GM19438 (cell line): Measurements from ENCODE around the gene FBXW7.
A peak's percentile ranks its signal among the peaks of the same experiment; 100 is the strongest.

Source experiments
- ATAC-seq: cut with Tn5 transposase; IDR thresholded peaks from one replicate; pipeline ENCODE4 v1.9.1; 2021; ENCODE audit warnings: low read depth; ENCODE audit not compliant: unreplicated experiment

FBXW7 gene

DNA sequence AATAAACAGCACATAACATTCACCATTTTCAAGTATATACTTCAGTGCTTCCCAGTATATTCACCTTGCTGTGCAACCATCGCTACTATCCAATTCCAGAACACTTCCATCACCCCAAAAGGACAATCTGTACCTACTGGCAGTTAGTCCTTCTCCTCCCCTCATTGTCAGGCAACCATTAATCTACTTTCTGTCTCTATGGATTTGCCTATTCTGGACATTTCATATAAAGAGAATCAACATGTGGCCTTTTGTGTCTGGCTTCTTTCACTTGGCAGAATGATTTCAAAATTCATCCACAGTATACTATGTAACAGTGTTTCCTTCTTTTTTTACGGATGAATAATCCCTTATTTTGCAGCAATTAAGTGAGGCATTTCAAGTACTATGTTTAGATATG, 189.4 kb downstream of the FBXW7 start:
- no peak for ATAC-seq

DNA sequence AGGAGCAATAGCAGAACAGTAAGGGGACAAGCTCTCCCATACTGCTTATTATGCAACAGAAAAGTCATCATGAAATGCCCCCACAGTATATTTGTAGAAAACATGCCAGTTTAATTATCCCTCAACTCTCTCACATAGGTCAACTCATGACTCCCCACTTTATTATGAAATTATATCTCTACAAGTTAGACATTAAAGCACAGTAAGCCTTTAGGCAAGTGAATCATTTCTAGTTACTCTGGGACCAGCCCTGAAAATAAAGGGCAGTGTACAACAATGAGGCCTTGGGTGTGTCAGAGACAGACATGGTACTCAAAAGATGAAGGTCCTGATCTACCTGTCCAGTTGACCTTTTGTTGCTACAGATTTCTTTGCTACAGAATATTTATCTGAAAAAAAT, 191.9 kb downstream of the FBXW7 start:
- no peak for ATAC-seq

DNA sequence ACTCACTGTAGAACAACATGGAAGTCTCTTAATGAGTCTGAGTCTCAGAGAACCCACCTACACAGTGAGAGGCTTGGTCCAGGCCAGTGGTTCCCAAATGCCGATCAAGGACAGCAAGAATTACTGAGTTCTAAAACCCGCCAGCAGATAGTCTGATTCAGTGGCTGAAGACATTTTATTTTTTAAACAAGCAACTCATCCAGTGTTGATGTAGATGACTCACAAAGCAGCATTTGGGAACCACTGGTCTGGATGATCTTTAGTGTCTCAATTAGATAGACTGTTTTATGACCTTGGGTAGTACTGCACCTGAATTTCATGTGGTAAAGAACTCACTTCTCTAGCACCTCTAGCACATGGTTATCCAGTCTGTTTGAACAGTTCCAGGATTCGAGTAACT, 193.6 kb downstream of the FBXW7 start:
- no peak for ATAC-seq

- ATAC-seq: no peak
Measured at GRCh38 chr4:152340818-152341217, 195.1 kb downstream of the FBXW7 start.

GRCh38 chr4:152339576-152339975, 196.3 kb downstream of the FBXW7 start:
- no peak for ATAC-seq

DNA sequence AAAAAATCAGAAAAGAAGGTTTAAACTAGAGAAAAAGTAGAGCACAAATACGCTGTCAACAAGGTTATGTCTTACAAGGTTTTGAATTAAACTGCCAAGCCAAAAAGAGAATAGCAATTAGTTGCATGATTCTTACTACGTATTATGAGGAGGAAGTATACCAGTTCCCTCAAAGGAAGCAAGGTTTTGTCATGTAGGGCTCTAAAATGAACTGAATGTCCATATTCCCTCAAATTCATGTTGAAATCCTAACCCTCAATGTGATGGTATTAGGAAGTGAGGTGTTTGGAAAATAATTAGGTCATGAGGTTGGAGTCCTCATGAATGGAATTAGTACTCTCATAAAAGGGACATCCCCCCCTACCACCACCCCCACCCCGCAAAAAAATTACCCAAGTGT, 201.0 kb downstream of the FBXW7 start:
- ATAC-seq: no peak

GRCh38 chr4:152331042-152331441, 204.8 kb downstream of the FBXW7 start:
- ATAC-seq: no peak

GRCh38 chr4:152328582-152328981, 207.3 kb downstream of the FBXW7 start:
- no peak for ATAC-seq

GRCh38 chr4:152327606-152328453, 208.1 kb downstream of the FBXW7 start:
- no peak for ATAC-seq

GRCh38 chr4:152325831-152326230, 210.1 kb downstream of the FBXW7 start:
- ATAC-seq: no peak

DNA sequence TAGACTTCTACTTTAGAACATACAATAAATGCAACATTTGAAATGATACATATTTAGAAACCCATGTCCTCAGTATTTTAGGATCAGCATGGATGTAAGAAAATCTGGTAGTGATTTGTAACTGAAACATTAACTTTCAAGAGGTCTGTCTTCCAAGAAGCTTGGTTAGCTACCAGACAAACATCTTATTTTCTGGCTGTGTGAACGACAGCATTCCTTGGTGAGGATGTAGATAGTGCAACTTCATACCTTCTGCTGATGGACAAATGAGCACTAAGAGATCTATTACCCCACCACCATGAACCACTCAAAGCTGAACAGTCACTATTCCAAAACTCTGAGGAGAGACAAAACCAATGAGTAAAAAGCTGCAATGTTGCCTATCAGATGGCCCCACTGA, 212.7 kb downstream of the FBXW7 start:
- no peak for ATAC-seq

- ATAC-seq: no peak
Measured at GRCh38 chr4:152322656-152323055, 213.2 kb downstream of the FBXW7 start.

DNA sequence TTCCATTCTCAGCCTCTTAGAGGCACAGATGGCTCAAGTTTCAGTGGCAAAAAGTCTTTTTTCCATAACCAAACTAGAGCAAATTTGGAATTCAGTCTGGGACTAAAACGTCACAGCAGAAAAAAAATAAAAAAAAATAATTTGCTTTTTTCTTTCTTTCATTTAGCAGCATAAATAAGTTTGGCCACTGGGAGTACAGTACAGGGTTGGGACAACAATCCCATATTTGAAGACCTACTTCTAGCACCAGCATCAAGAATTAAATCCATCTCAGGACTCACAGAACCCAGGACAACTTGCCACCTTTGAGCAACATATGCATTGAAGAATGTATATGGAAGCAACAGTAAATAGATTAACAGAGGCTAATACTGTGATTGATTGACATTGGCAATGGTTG, 214.0 kb downstream of the FBXW7 start:
- ATAC-seq: no peak

DNA sequence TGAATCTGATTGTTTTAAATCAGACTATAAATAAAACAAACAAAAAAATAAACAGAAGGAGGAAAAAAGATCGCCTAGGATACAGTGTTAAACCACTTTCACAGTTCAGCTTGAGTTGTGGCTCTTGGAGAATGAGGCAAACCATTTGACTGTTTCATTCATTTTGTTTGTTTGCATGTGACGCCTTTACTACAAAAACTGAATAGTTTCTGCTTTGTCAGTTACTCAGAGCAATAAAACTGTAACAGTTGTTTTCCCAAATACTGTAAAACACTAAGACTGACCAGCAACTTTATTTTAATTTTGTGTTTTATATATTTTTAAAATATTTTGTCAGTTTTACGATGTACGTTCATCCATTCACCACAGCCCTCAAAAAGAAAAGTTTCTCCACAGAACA, 214.5 kb downstream of the FBXW7 start:
- ATAC-seq: no peak

DNA sequence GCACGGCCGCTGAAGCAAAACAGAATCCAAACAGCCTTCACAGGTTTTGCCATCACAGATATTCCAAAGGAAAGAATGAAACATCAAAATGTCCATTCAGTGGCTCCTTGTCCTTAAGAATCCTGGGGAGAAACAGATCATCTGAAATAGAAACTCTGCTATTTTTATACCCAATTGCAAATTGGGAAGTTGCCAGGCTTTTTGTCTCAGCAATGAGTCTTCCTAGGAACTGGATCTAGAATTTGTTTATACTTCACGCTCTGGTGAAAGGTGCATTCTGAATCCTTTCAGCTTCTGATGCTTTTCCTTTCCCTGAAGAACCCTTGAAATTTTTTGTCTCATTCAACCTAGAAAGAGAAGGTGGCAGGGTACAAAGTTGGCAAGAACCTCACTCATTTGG, 218.9 kb downstream of the FBXW7 start:
- no peak for ATAC-seq

DNA sequence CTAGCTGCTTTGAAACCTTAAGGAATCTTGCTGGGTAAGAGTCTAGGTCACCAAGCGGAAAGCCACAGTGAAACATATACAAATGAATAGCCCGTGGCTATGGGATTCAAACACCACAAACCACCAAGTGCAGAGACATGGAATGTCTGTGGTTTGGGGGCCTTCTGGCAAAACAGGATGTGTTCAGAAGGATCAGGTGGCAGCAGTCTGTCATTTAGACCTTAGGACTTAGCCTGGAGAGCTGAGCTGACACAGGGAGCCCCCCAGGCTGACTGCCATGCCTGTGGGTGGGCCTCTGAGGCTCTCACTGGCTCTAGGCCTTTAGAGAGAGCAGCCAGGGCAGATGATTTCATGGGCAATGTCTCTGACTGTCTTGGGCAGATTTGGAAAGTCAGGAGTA, 225.6 kb downstream of the FBXW7 start:
- peak; percentile 70 for ATAC-seq

DNA sequence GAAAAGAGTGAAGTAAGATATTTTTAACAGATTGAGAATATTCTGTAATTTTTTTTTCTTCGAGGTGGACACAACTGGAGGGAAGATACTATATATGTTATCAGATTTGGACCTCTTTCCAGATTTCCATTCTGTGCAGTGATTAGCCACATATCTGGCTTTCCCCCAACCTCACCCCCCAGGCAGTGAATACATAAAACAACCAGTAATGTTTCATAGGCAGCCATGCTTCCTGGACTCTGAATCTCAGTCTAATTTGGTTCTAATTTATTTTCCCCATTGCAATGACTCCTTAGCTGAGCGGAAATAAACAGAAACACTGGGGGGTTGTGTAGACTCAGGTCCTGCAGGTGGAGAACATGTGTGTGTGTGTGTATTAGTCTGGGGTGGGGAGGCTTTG, 226.5 kb downstream of the FBXW7 start:
- no peak for ATAC-seq

GRCh38 chr4:152308951-152309350, 226.9 kb downstream of the FBXW7 start:
- no peak for ATAC-seq

GRCh38 chr4:152307669-152308068, 228.2 kb downstream of the FBXW7 start:
- no peak for ATAC-seq

DNA sequence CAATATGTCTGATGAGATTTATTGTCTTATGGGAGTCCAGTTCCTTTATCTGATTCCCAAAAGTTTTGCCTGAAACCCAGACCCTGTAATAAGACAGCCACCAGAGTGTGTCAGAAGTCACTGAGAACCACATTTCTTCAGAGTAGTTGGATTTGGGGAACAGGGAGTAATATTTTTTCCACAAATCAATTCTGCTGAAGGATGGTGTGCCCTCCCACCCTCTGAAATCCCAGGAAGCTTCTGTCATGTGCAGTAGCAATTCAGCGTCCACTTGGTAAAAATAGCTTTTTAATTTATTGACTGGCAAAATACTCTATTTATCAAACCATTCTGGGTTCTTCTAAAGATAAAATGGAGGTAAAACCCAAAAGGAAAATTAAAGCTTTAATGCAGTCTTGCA, 229.4 kb downstream of the FBXW7 start:
- no peak for ATAC-seq

- ATAC-seq: peak; percentile 91
Measured at GRCh38 chr4:152304220-152304619, 231.7 kb downstream of the FBXW7 start.

- ATAC-seq: no peak
Measured at GRCh38 chr4:152301381-152301780, 234.5 kb downstream of the FBXW7 start.

DNA sequence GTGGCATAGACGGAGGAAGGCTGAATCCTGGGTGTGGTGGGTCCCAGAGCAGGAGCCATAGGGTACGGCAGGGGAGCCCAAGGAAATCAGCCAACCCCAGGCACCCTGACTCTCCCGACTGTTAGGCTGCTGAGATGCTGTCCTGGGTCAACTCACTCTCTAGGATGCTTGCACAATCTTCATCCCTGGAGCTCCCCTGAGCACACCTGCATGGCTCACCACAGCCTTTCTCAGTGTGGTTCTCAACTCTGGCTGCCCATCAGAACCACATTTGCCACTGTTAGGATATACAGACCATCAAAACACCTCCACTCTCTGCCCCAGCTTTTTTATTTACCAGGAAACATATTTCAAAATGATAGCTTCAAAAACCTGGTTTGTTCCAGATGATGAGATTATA, 236.3 kb downstream of the FBXW7 start:
- ATAC-seq: no peak
